ENCODE data around the gene SPEM1. TPM values are rescaled to one million over a fixed set of nuclear protein-coding genes. Genes with fewer than 3 reads are reported as not detected.

The SPEM1 gene
- total RNA-seq, 3 donors from 2014 or later: not detected

GRCh38 chr17:7418472-7419152, 1.5 kb upstream of the SPEM1 start:
- TF ChIP-seq POLR2AphosphoS5 (IDR thresholded peaks at IDR 0.05): no peak
- TF ChIP-seq POLR2A (IDR thresholded peaks at IDR 0.05): no peak
- no peak for TF ChIP-seq CTCF (IDR thresholded peaks at IDR 0.05)
- Histone ChIP-seq H3K4me1 (no peaks in the 10 kb centered on the region), H3K27me3 (no peaks in the 10 kb centered on the region), H3K36me3 (no peaks in the 10 kb centered on the region), H3K27ac (peak overlapping the region in 1 of 2 donors; percentile 32), H3K9me3 (no peaks in the 10 kb centered on the region), H3K4me3 (no peak overlapping the region)
- no peak for DNase-seq (ENCODE audit: low spot score in 2 of 2)
- intact Hi-C loops (cut with DNase I; ENCODE audit: low total_unique reads): no loop called here

- H3K4me3 ChIP-seq: no peak overlapping the region
- no peaks in the 10 kb centered on the region for H3K36me3 ChIP-seq
- TF ChIP-seq POLR2AphosphoS5 (IDR thresholded peaks at IDR 0.05) (no peak), POLR2A (IDR thresholded peaks at IDR 0.05) (no peak), CTCF (IDR thresholded peaks at IDR 0.05) (no peak)
- H3K9me3 ChIP-seq: no peaks in the 10 kb centered on the region
- H3K4me1 ChIP-seq: no peaks in the 10 kb centered on the region
- H3K27ac ChIP-seq: no peak overlapping the region
- intact Hi-C loops (cut with DNase I; ENCODE audit: low total_unique reads): no loop called here
- no peak for DNase-seq (ENCODE audit: low spot score in 2 of 2)
- H3K27me3 ChIP-seq: no peaks in the 10 kb centered on the region
Measured at GRCh38 chr17:7421186-7421585, 1.1 kb downstream of the SPEM1 start.

- no peak for DNase-seq (ENCODE audit: low spot score in 2 of 2)
- H3K4me1 ChIP-seq: no peaks in the 10 kb centered on the region
- H3K4me3 ChIP-seq: no peak overlapping the region
- no peaks in the 10 kb centered on the region for H3K36me3 ChIP-seq
- no peak overlapping the region for H3K27ac ChIP-seq
- no peaks in the 10 kb centered on the region for H3K27me3 ChIP-seq
- no peak for TF ChIP-seq CTCF (IDR thresholded peaks at IDR 0.05)
- TF ChIP-seq POLR2AphosphoS5 (IDR thresholded peaks at IDR 0.05): no peak
- TF ChIP-seq POLR2A (IDR thresholded peaks at IDR 0.05): no peak
- H3K9me3 ChIP-seq: no peaks in the 10 kb centered on the region
- intact Hi-C loops (cut with DNase I; ENCODE audit: low total_unique reads): no loop called here
Measured at GRCh38 chr17:7423679-7424078, 3.6 kb downstream of the SPEM1 start.

- no peaks in the 10 kb centered on the region for H3K9me3 ChIP-seq
- TF ChIP-seq POLR2AphosphoS5 (IDR thresholded peaks at IDR 0.05) (no peak), POLR2A (IDR thresholded peaks at IDR 0.05) (no peak), CTCF (IDR thresholded peaks at IDR 0.05) (no peak)
- no peak within 1 kb of the TSS for H3K27ac ChIP-seq
- no peaks in the 10 kb centered on the region for H3K4me1 ChIP-seq
- intact Hi-C loops (cut with DNase I; ENCODE audit: low total_unique reads): no loop called here
- no peak within 1 kb of the TSS for H3K4me3 ChIP-seq
- no peaks in the 10 kb centered on the region for H3K36me3 ChIP-seq
- DNase-seq (ENCODE audit: low spot score in 2 of 2): no peak
- H3K27me3 ChIP-seq: no peaks in the 10 kb centered on the region
Measured at GRCh38 chr17:7425316-7425715, 5.2 kb downstream of the SPEM1 start, which contains the start of gene SPEM2. Gene SPEM2, plus strand, starts transcription at chr17:7425616. Its CDS starts 73 bp downstream, at chr17:7425689.

- Histone ChIP-seq H3K4me3 (no peak overlapping the region), H3K4me1 (no peaks in the 10 kb centered on the region), H3K9me3 (no peaks in the 10 kb centered on the region), H3K36me3 (no peaks in the 10 kb centered on the region), H3K27ac (no peak overlapping the region), H3K27me3 (no peaks in the 10 kb centered on the region)
- intact Hi-C loops (cut with DNase I; ENCODE audit: low total_unique reads): no loop called here
- TF ChIP-seq POLR2A (IDR thresholded peaks at IDR 0.05): no peak
- TF ChIP-seq CTCF (IDR thresholded peaks at IDR 0.05): no peak
- no peak for TF ChIP-seq POLR2AphosphoS5 (IDR thresholded peaks at IDR 0.05)
- DNase-seq (ENCODE audit: low spot score in 2 of 2): no peak
Measured at GRCh38 chr17:7425756-7426155, 5.6 kb downstream of the SPEM1 start.
